Forelimb muscle (tissue), 1 donor: ENCODE measurements around the gene BUB1B. TPM values are rescaled to one million over a fixed set of nuclear protein-coding genes. Genes with fewer than 3 reads are reported as not detected.

Experiments
- DNase-seq: peaks from one replicate; pipeline ENCODE4 v3.0.0-alpha.2; 2013; ENCODE audit warnings: low read depth
- polyA plus RNA-seq: library from polyadenylated mRNA; unstranded; fragments of 120-200 nt; gene quantifications from one replicate; pipeline ENCODE4 v1.2.1, GENCODE V29; 2013; ENCODE audit not compliant: insufficient read length

The BUB1B gene
- polyA plus RNA-seq, 1 donor = 8.8 TPM

GRCh38 chr15:40240619-40241221 is 79.9 kb downstream of the BUB1B start:
- DNase-seq = no peak

DNA sequence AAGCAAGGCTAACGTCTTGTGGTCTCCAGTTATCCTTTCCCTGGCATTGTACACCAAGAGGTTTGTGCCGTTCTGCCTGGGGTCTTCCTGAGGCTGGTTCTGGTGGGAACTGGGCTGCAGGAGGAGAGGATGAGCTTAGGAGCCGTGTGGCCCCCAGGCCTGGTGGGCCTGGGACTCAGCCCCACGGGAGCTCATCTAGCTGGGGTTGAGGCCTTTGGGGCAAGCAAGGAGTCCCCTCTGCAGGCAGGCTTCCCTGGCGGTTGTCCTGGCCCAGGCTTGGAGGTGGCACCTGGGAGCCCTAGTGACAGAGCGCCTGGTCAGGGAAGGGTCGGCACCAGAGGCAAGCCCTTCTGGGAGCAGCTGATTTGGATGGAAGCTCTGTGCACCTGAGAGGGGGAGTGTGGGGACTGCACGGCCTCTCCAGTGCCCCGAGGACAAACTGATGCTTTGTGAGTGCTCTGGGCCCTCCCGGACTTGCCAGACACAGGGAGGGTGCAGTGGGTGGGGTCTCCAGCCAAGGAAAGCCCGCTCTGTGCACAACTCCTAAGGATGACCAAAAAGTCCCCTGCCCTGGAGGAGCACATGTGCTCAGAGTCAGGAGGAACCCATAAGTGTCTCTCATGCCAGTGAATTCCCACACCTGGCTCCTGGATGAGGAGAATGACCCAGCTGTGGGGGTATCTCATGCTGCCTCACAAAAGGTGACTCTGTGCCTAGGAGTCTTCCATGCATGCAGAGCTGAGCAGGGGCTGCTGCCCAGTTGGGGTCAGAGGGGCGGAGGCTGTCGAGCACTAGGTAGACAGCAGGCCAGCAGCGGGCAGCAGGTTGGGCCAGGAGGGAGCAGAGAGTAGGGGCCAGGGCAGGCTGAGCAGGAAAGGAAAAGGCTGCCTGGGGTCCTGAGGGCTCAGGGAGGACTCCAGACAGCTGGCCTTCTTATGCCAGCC is 80.7 kb downstream of the BUB1B start:
- no peak for DNase-seq

GRCh38 chr15:40242213-40242599 is 81.3 kb downstream of the BUB1B start:
- no peak for DNase-seq

- DNase-seq = no peak
Measured at GRCh38 chr15:40242601-40243000, 81.7 kb downstream of the BUB1B start.

- DNase-seq = no peak
Measured at GRCh38 chr15:40243126-40243810, 82.4 kb downstream of the BUB1B start.

DNA sequence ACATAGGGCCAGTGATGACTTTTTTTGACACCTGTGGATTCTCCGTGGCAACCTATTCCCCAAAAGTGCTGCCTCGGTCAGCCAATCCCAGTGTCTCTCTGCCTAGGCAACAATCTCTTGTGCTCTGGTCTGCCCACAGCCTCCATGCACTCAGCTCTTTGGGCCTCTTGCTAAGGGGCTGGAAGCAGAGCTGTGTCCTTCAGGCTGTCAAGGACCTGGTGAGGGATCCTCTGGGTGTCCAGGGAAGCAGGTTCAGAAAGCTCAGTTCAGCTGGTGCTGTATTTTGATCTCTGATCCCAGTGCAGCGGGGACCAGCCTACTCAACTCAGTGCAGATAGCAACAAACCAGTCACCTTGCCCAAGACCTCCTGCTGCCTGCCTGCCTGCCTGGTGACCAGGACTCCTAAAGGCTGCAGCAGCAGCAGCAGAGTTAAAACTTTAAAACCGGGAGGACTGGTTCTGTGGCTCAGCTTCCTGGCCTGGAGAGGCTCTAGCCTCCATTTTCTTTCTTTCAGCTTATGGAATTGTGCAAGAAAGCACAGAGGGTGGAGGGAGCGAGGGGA is 84.2 kb downstream of the BUB1B start:
- DNase-seq = no peak

DNA sequence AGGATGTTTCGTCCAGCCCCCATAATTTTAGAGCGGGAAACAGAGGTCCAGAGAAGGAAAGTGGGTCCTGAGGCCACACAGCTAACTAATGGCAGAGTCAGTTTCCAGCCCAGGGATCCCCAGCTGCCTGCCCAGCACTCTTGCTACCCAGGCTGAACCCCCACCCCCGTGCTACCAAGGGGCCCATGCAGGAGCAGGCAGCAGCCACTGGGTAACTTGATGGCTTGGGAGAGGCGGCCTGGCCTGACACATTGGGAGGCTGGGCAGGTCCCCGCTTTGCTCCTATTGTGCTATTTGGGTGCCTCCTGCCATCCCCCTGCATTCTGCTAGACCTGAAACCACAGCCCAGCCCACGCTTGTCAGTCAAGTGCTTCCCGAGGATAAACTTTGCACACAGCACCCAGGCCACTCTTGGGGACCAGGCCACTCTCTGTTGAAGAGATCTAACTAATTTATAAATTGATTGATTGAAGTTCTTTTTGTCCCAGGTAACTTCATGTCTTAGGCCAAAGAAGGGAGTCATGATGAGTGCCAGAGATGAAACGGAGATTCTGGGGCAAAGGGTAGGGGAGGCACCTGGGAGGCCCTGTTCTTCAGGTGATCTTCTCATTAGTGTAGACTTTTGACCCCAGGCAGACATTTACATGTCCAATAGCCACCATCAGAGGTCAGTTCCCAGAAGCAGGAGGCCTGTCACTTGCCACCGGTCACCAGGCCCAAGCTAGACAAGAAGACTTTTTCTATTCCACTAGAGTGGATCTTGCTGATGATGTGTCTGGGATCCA is 85.0 kb downstream of the BUB1B start:
- DNase-seq = no peak

GRCh38 chr15:40246496-40247280 is 85.8 kb downstream of the BUB1B start:
- DNase-seq = no peak

- DNase-seq = no peak
Measured at GRCh38 chr15:40247406-40247971, 86.6 kb downstream of the BUB1B start.

DNA sequence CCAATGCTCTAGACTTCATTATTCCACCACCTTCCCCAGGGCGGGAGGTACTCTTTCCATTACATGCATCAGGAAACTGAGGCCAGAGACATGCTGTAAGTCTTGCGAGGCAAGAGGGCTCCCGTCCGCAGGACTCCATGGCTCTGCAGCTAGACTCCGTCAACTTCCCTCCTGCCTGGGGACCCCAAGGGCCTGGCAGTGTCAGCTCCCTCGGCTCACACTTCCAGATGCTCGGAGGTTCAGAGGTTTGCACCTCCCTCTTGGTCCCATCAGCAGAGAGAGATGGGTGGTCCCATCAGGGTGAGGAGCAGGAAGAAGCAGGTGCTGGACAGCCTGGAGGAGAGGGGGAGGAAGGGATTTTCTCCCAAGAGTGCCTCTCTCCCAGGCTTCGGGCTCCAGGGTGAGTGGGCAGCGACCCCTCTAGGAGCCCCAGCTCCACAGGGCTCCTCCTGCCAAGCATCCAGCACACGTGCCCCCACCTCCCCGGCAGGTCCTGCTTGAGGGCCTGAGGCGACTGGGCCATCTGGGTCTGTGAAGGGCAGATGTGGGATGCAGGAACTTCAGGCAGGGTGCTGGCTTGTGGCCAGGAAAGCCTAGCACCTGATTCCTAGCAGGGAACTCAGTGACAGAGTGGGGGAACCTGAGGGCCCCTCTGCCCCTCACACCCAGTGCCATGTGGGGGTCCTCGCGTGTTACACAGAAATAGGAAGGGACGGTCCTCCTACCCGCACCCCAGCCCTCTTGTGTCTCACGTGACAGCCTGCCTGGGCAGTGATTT is 87.3 kb downstream of the BUB1B start:
- no peak for DNase-seq

DNA sequence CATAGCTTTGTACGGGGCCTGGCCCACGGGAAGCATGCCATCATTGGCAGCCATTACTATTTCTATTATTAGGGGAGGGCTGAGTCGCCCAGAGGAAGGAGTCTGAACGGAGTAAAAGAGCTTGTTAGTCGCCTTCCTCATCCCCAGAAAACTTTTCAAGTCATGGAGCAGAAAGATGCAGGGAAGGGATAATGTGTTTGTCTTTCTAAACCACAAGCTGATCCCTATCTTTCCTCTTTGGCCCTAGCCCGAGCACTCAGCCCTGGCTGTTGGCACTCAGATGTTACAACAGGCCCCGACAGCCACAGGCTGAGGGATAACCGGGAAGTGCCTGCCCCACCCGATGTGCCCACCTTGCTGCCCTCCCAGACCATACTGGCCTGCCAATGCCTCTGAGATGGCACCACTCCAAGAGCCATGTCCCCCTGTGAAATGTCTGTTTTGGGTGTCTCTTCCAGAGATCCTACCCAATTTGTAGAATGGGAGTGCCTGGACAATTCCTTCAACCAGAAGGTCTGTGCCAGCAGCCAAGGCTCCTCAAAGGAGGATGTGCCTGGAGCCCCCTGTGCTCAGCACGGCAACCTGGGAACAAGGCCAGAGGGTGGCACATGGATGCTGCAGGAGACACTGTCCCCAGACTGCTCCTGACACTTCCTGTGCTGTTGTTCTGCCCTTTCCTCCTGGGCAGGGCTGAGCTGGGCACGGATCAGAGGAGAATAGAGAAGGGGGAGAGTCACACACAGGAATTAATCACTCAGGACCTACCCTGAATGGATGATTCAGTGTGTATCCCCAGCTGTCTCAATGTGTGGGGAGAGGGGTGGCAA is 88.8 kb downstream of the BUB1B start:
- no peak for DNase-seq

GRCh38 chr15:40250304-40250656 is 89.4 kb downstream of the BUB1B start:
- no peak for DNase-seq

DNA sequence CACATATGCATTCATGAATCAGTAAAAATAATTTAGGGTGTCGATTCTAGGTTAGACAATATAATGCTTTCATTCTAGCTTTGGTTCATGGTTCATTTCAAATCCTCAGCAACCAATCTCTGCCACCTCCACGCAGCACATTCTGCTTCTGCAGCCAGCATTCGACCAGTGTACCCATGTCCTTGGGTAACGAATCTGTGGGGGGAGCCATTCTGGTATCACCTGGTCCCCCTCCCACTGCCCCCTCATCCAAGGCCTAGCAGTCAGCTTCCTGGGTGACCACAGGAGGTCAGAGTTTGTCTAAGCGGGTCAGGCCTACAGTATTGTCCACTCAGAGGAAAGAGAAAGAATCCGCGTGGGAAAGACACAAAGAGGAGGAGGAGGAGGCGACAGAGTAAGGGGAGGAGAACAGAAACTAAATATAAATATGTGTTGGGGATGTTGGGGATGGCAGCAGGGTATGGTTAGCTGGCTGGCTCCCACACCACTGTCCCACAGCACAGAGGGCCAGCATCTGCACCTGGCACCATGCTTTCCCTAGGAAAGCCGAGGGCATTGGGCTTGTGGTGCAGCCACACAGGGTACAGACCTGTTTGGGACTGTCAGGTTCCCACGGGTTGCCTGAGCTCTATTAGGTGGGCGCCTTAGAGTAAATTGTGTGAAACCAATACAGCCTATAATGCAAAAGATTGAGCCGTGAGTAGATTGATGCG is 90.1 kb downstream of the BUB1B start:
- no peak for DNase-seq

DNA sequence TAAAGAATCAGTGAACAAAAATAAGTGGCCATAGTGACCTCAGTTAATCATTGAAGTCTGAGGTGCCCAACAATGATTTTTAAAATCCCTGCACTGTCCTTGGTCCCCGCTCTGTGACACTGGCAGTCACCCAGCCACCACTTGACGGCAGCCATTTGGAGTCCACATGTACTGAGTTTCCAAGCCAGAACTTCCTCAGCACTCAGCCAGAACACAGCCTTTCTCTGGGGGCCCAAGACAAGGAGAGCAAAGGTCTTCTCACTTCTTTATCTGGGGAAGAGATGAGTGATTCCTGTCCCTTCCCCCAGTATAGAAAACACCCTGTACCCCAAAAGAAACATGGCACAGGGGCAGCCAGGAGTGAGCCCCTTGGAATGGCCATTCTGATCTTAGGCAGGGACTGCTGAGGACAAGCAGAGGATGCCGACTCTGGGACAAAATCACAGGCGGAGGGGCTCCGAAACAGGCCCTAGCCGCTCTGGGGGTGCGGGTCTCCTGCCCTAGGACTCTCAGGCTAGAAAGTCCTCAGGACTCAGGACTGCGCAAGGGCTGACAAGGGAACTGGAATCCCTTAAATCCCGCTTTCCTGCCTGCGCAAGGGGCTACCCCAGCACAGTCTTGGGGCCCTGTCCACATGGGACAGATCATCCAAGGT is 90.7 kb downstream of the BUB1B start:
- DNase-seq = no peak

- no peak for DNase-seq
Measured at GRCh38 chr15:40252141-40252437, 91.2 kb downstream of the BUB1B start.

DNA sequence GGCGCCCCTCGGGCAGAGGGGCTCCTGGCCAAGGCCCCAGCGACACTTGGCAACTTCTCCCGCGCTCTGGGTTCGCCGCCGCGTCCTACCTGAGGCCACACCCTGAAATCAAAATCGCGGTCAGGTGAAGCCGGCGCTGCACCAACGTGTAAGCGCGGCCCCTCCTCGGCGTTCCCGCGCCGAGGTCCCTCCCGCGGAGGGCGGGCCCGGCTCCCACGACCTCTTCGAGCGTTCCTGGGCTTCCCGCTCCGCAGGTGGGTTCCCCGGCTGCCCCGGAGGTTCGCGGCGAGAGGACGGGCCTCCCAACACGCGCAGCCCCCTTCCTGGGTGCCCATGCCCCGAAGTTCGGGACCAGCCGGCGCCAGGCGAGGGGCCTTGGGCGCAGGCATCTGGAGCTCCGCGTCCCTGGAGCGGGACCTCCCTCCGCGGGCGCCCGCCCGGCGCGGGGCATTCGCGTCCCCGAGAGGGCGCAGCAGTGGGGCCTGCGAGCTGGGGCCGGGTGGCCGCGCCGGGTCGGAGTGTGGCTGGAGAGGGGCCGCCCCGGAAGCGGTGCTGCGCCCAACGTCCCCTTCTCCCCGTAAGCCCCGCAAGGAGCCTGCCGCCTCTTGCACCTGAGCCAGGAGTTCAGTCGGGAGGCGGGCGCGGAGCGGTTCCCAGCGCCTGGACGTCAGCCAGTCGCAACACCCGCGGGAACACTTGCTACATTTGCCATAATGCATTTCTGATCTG is 91.7 kb downstream of the BUB1B start:
- no peak for DNase-seq

DNA sequence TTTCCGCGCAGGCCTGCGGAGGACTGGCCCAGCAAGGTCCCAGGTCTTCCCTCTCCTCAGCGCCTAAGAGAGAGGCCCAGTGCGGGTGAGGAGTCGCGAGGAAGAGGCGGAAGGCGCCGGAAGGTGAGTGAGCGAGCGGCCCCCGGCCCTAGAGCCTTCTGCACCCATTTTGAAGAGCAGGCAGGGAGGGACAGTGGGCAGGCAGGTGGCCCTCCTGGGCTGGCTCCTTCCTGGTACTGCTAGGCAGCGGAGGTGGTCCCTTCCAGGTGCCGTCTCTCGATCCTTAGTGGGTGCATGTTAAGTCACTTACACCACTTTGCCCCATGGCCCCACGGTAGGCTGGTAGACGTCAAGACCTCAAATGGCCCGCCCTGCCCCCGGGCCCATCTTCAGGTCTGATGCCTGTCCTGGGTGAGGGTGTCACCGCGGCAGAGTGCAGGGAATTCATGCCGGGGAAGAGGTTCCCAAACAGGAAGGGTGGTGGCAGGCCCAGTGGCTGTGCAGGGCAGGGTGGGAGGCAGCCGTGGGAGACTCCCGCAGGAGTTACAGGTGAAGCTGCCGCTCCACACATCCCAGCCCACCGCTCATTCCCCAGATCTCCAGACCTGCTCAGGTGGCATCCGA is 92.4 kb downstream of the BUB1B start:
- DNase-seq = no peak
